ENCODE measurements around the gene DPP10. TPM values are rescaled to one million over a fixed set of nuclear protein-coding genes. Genes with fewer than 3 reads are reported as not detected.

DPP10 gene
- total RNA-seq, 1 donor from 2014 or later = 73.0 TPM

DNA sequence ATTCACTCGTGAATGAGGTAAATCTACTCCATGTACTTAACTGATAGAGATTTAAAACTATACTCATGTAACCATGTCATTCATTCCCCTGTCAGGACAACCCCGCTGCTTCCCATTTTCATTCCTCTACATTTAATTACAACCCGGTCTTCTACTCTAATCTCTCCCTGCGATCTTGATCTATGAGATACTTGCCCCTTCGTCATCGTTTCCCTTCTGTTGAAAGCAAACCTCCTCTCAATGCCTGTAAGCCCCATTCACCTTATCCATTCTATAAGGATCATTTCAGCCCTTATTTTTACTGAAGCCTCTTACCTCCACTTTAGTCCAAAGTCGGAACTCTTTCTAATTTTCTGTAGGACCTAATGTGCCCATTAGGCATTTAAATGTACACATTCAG is 492.6 kb downstream of the DPP10 start:
- Mint-ChIP-seq H3K27me3 (ENCODE audit: low read depth) (peaks cover 2% of the 10 kb centered on the region), H3K27ac (no peak overlapping the region), H3K9me3 (peaks cover 3% of the 10 kb centered on the region), H3K36me3 (no peaks in the 10 kb centered on the region), H3K4me3 (no peak overlapping the region), H3K4me1 (no peaks in the 10 kb centered on the region)
- DNase-seq (ENCODE audit: low spot score in 2 of 2, unreplicated experiment in 2 of 2) = no peak
- TF ChIP-seq CTCF (IDR thresholded peaks at IDR 0.05; ENCODE audit: unreplicated experiment) = no peak

- no peak overlapping the region for H3K27ac Mint-ChIP-seq
- no peak for DNase-seq (ENCODE audit: low spot score in 2 of 2, unreplicated experiment in 2 of 2)
- no peaks in the 10 kb centered on the region for H3K9me3 Mint-ChIP-seq
- H3K27me3 Mint-ChIP-seq (ENCODE audit: low read depth) = peaks cover 2% of the 10 kb centered on the region
- no peaks in the 10 kb centered on the region for H3K36me3 Mint-ChIP-seq
- TF ChIP-seq CTCF (IDR thresholded peaks at IDR 0.05; ENCODE audit: unreplicated experiment) = no peak
- no peak overlapping the region for H3K4me3 Mint-ChIP-seq
- no peaks in the 10 kb centered on the region for H3K4me1 Mint-ChIP-seq
Measured at GRCh38 chr2:114937366-114937930, 495.0 kb downstream of the DPP10 start.

GRCh38 chr2:114940785-114941458 is 498.5 kb downstream of the DPP10 start:
- no peaks in the 10 kb centered on the region for H3K9me3 Mint-ChIP-seq

GRCh38 chr2:114949228-114949804 is 506.9 kb downstream of the DPP10 start:
- Mint-ChIP-seq H3K27ac (no peak overlapping the region), H3K27me3 (ENCODE audit: low read depth) (peaks cover 7% of the 10 kb centered on the region)
- TF ChIP-seq CTCF (IDR thresholded peaks at IDR 0.05; ENCODE audit: unreplicated experiment) = no peak

More at GRCh38 chr2:114940785-114941458, 498.5 kb downstream of the DPP10 start:
- Mint-ChIP-seq H3K27me3 (ENCODE audit: low read depth) (peaks cover 9% of the 10 kb centered on the region), H3K36me3 (no peaks in the 10 kb centered on the region), H3K4me3 (no peak overlapping the region), H3K27ac (no peak overlapping the region), H3K4me1 (no peaks in the 10 kb centered on the region)
- no peak for DNase-seq (ENCODE audit: low spot score in 2 of 2, unreplicated experiment in 2 of 2)
- TF ChIP-seq CTCF (IDR thresholded peaks at IDR 0.05; ENCODE audit: unreplicated experiment) = no peak

DNA sequence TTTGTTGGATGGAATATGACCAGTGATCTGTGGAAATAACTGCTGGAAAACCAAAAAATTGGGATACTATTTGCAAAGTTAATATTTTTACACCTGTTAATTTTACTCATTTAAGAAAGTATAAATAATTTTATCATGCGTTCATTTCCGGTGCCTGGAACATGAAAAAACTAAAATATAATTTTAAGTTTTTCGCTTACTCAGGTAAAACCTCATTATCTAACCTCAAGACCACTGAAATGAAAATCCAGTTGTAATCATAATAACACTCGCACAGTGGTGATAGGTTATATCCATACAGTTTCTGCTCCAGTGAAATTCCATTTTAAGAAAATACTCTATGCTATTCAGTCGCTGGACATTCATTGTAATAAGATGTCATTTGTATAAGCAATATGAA is 517.9 kb downstream of the DPP10 start:
- Mint-ChIP-seq H3K27me3 (ENCODE audit: low read depth) (no peaks in the 10 kb centered on the region), H3K9me3 (peaks cover 16% of the 10 kb centered on the region), H3K4me3 (no peak overlapping the region), H3K36me3 (no peaks in the 10 kb centered on the region), H3K27ac (no peak overlapping the region), H3K4me1 (no peaks in the 10 kb centered on the region)
- DNase-seq (ENCODE audit: low spot score in 2 of 2, unreplicated experiment in 2 of 2) = no peak
- no peak for TF ChIP-seq CTCF (IDR thresholded peaks at IDR 0.05; ENCODE audit: unreplicated experiment)

More at GRCh38 chr2:114949228-114949804, 506.9 kb downstream of the DPP10 start:
- no peaks in the 10 kb centered on the region for H3K36me3 Mint-ChIP-seq
- no peaks in the 10 kb centered on the region for H3K4me1 Mint-ChIP-seq
- no peaks in the 10 kb centered on the region for H3K9me3 Mint-ChIP-seq
- H3K4me3 Mint-ChIP-seq = no peak overlapping the region
- DNase-seq (ENCODE audit: low spot score in 2 of 2, unreplicated experiment in 2 of 2) = no peak
